ENCODE measurements around the gene UQCC5.

Gene UQCC5

DNA sequence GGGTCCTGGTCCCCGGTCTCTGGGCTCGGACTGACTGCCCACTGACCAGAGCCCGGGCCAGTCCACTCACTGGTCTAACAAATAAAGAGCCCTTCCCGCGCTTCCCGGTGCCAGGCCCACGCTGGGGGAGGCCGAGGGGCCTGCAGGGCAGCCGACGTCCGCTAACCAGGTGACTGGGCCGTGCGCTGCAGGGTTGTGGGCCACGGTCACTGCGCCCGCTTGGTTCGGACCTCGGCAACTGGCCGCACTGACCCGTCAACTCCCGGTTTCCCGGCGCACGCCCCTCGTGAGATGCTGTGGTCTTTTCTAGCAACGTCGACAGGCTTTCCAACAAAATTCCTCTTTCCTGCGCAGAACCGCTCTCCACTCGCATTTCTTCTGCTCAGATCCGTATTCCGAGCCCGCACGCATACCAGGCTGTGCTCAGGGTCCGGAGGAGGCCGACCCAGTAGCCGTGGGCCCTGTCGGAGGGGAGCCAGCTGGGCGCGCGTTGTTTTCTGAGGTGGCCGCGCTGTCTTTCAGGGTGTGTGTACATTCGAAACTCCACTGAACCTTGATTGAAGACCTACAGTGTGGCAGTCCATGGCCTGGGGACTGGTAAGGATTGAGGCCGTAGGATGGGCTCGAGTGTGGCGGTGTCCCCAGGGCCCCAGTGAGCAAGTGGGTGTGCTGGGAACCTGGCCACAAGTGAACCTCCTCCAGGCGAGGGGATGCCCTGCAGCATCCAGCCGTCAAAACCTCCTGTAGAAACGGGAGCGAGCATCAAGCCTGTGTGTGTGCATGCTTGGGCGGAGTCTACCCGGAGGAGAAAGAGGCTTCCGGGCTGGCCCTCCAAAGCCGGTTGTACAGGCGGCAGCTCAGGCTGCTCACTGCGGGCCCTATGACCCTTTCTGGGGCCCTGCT lies 1.9 kb upstream of the UQCC5 start:
- DNase-seq (ENCODE audit: low spot score): no peak

DNA sequence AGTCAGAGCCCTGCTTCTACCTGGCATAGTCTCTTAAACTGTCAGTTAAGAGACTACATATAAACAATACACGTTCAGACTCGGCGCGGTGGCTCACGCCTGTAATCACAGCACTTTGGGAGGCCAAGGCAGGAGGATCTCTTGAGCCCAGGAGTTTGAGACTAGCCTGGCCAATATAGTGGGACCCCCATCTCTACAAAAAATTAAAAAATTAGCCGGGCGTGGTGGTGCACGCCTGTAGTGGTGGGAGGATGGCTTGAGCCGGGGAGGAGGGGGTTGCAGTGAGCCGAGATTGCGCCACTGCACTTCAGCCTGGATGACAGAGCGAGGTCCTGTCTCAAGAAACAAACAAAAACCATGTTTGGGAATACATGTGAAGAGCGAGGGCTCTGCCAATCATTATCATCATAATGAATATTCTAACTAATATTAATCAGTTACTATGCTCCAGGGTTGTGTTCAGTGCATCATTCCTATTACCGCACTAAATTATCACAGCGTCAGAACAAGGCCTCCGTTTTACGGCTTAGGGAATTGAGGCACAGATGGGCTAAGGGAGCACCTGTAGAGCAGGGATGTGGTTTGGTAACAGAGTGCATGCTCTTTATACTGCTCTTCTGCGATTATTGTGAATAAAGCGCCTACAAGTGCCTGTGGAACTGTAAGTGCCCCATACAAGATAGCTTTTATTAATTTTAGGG lies 844 bp upstream of the UQCC5 start:
- DNase-seq (ENCODE audit: low spot score): no peak

DNA sequence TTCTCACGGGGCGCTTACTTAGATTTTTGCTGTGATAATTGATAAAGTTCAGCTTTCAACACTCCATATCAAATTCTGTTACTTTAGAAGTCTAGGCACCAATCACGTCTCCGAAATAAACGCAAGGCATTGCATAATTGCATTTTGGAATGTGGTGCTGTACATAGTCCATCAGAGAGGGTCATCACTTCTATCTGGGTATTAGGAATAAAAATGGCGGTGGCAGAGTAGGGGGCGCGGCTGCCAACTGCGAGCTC lies 365 bp upstream of the UQCC5 start:
- no peak for DNase-seq (ENCODE audit: low spot score)

DNA sequence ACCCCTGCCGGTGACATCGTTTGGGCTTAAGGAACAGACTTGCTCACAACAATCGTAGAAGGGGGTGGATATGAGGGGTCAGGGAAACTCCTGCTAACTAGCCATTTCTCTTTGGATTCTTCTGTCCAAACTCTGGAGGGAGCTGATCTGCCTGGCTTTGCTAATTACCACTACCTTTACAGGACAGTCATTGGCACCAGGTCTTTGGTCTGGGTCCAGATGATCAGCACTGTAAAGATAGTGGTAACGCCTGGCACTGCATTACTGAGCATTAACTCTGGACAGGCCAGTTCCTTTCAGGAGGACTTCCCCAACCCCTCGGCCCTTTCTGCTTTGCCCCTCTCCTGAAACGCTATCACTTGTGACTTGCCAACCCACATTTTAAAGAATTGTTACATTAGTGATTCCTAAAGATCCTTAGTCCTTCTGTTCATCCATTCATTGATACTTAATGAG lies 788 bp downstream of the UQCC5 start:
- no peak for DNase-seq (ENCODE audit: low spot score)

DNA sequence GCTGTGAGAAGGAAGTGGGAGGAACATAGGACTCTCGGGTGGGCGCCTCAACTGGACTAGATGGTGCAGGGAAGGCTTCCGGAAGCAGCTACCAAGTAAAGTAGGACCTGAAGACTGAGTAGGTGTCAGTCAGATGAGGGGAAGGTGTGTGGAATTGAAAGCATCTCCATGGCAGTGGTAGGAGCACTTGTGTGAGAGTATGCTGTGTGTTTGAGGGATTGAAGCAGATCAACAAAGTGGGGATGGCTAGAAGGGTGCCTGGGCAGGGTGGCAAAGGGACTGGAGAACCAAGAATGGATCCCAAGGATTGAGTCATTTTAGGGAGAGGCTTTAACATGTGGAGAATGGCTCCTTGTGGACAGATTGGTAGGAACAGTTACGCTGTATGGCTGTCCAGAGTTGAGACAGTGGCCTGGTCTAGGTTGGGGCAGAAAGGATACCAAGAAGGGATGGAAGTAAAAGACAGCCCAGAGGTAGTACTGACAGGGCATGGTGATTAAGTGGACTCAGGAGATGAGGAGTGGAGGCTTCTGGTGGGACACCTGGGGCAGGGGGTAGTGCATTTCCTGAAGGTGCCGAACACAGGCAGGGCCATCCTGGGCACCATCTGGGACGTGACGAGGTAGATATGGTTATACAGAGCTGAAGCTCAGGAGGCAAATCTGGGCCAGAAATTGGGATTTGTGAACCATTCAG lies 1.5 kb downstream of the UQCC5 start:
- DNase-seq (ENCODE audit: low spot score): no peak

DNA sequence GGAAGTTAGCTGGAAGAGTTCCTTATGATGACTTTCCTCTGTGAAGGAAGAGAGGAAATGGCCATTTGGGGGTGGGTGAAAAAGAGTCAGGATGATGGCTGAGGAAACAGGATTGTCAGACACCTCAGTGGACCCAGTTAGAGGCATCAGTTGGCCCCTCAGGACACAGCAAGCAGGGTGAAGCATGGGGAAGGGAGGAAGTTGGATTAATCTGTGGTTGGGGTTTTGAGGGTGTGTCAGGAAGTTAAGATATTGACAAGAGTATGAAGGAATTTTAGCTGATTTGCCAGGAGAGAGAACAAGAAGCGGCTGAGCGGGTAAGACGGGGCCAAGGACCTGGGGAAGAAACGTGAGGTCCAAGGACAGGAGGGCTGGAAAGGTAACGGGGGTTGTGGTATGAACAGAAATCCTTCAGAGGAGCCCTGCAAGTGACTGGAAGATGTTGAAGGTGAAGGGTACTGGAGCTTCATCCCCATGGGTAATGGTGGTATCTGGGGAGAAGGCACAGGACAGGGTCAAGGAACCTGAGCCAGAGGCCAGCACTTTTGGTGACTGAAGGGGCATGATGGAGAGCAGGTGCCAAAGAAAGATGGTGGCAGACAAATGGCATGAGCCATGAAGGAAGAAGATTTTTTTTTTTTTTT lies 2.7 kb downstream of the UQCC5 start:
- no peak for DNase-seq (ENCODE audit: low spot score)

DNA sequence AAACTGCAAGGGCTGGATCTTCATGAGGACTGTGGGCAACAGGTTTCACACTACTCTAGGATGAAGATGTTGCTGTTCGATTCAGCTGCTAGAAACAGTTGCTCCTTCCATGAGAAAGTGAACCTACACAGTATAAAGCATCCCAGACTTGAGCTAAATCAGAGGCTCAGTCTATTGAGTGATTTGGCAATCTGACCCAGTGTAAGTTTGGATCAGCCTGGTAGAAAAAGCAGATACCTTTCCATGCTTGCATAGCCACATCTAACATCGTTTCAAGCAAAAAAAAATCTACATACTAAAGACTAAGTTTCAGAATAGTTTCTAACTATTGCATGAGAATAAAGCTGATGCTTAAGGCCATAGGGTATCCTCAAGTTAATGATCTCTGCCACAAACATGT lies 4.6 kb downstream of the UQCC5 start:
- no peak for DNase-seq (ENCODE audit: low spot score)

DNA sequence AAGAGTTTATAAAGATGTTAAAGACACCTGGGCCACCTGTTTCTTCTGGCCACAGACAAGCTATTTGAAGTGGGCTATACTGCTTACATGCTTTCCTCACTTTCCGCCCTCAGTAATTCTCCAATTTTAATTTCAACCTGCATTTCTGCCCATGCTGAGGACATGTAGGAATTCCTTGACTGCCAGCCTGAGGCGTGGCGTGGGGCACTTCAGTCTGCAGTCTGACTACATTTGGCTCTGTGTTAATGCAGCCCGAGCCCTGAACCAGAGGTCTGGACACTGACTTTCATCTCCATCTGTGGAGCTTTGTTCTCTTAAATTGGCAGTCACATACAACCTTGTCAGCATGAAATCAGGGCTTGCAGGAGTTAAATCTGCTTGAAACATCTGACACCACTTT lies 8.5 kb downstream of the UQCC5 start:
- DNase-seq (ENCODE audit: low spot score): no peak

DNA sequence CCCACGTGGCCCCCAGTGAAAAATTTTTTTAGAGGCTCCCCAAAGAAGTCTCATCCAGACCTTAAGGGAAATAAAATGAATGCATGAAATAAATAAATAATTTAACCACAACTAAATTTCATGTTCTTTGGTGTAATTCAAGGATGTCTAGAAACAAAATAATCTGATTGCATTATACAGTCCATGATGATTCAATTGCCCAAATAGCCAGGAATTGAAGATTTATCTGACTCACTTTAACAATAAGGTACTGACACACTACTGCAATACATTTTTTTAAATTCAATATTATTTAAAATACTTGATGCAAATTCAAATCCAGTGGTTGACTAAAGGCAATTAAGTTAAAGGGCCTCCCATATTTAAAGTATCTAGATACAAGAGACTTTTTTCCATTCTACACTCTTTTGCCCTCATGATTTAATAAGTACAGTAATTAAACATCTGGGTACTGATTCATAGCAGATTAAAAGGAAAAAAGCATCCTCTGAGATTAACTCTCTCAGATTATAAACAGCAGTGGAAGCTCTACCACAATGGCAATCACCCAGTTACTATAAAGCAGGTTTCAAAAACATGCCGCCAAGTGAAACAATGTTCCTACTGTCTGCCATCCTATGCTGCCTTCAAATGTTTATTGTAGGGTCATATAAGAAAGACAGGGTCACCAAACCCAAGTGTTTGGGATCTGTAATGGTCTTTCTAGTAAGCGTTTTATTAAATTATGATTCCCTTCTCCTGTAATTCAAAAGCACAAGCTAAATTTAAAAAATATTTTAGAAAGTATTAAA lies 9.9 kb downstream of the UQCC5 start:
- DNase-seq (ENCODE audit: low spot score): no peak

DNA sequence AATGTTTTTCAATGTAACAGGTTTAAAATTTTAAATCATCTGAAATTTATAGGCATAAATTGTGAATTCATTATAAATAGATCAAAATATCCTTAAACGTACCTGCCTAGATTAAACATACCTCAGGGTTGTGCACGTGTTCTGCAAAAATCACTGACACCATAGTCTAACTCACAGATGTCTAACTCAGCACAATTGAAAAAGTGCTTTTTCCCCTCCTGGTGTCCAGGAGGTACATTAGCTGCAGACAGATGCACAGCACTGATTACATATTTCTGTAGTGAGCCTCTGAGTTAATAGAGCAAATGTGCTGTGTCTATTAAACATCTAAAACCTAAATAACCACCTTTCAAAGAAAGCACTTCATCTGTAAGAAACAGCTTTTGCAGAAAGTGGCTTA lies 10.7 kb downstream of the UQCC5 start:
- no peak for DNase-seq (ENCODE audit: low spot score)

DNA sequence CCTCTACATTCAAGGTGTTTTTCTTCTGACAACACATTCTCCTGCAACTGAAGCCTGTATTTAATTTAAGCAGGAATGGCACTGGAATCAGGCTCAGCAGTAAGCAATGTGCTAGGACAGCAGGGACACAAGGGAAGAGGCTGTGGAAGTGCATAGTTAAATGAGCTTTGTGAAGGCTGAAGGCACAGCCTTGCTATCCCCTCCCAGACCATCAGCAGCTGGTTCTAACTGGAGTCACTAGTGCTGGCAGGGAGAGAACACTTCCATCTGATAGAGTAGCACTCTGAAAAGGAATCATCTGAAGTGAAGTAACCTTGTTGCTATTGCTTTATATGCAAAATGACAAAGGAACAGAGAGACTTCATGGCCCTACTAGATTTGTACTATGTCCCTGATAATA lies 14.7 kb downstream of the UQCC5 start:
- no peak for DNase-seq (ENCODE audit: low spot score)

DNA sequence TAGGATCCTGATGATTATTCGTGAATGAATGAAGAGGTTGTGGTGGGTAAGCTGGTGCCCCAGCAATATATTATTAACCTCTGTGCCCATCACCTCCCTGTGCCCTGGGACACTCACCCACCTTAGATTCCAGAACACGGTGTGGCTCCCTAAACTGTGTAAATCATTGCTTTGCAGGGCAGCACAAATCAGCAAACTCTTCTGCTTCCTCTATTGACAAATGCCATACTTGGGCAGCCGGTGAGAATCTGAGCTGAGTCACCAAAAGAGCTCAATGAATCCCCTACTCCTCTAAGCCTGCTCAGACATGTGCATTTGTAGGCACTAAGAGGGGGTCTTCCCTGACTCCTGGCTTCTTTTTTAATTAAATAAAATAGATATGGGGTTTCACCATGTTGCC lies 15.7 kb downstream of the UQCC5 start:
- no peak for DNase-seq (ENCODE audit: low spot score)

DNA sequence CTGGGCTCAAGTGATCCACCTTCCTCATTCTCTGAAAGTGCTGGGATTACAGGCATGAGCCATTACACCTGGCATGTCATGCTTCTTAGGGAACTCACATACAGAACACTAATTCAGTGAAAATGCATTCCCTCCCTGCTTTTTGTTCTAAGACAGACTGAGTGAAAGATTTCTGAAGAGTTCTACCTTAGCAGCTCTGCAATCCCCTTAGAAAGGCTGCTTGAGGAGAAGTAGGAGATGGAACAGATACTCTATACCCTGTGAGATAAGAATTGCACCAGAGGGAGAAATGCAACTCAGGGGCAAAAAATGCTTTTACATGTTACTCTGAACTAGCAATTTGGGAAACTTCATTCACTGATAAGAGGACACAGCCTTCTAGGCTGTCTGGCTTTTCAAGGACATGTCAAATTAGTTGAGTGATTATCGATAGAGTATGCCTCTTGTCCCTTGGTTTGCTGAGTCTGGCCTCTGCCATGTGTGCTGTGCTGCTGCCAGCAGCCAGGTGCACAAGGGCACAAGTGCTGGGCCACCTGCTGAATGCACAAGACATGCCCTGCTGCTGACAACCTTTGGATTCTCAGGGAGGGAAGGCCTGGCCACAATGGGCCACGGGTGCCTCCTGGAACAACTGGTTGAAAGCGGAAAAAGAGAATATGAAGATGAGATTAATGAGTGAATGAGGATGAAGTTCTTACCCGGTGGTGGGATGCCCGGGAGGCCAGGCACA lies 17.8 kb downstream of the UQCC5 start:
- DNase-seq (ENCODE audit: low spot score): no peak

DNA sequence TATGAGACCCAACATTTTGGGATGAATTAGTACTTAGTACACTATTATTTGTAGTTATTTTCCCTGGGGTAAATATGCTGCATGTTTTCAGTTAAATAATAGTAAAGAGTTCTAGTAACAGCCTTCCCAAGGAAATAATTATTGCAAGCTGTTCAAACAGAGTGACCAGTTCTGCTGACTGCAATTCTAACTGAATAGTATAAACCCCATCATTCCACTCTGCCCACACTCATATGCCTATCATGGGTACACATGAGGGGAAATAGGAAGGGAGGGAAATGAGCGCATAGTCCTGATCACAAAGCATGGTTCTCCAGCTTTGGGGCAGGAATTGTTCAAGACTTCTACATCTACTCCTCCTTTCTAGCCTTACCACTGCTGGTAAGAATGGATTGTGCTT lies 18.7 kb downstream of the UQCC5 start:
- DNase-seq (ENCODE audit: low spot score): no peak

DNA sequence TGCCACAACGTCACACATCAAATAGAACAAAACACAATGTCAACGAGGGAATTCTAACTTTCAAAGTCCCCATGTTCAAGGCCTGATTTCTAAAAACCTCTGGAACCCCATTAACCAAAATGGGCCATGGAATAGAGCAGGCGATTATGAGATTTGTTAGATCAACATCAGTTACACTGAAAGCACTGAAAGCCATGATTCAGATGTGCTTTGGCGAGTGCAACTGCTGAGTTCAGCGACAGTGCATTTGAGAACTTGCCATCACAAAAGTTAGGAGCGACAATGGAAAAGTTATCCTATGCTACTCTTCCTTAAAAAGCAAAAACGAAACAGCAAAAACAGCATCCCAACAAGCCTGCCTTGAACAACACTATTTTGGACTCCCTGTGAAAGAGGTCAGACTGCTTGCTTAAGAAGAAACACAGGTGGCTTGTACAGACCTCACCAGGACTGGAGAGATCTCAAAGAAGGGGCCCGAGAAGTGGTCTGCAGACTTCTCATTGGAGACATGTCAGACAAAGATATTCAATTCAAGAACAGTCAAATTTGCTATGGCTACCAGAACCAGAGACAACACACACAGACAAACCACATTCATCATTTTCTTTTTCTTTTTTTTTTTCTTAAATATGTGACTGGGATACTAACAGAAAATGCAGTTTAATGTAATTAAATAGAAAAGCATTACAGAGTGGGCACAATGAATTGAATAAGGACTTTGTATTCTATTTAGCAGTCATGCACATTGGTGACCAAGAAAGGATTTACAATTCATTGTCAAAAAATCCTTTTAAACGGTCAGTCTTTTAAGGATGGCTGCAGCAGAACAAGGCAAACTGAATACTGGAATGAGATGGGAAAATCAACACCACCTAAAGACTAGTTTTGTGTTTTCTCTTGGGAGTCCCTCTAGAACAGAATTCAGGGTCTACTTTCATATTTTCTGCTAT lies 20.9 kb downstream of the UQCC5 start:
- no peak for DNase-seq (ENCODE audit: low spot score)

DNA sequence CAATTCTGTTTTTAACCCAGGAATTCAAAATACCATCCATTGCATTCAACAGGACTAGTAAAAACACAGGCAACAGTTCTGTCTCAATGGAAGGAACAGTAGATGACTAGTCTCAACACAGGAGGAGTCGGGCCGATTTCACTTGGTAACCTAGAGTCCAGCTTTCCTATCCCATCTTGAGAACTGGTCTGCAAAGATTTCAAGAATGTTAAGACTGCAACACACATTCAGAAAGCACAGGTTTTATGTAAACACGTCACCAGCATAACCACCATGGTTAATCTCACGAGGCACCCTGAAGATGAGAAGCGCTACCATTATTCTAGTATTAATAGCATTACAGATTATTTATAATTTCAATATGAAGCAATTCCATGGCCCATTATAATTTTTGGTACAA lies 22.0 kb downstream of the UQCC5 start:
- DNase-seq (ENCODE audit: low spot score): no peak

DNA sequence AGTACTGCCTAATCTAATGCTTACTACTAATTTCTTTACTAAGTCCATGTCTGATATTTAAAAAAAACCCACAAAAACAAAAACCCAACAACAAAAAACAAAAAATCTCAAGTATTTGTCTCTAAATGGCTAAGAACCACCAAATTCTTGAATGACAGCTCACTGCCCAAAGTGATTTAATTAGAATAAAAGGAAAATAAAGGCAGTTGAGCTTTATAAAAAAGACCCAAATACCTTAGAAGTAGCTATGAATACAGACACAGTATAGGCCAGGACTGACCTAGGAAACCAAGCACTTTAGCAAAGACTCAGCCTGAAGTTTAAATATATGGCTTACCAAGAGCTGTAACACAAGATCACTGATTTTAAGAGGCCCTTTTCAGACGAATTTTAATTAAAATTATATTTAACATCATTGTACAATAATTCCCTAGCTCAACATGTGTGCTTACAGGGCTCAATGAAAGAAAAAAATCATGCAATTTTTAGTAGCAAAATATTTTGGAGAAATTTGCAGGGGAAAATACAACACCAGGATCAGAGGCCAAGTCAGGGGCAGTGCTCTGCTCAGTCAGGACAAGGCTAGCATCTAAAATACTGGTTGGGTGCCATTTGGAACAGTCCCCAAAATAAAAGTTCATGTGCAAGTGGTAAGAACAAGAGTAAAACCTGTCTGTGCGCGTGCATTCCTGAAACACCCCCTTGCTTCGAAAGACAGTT lies 24.8 kb downstream of the UQCC5 start:
- no peak for DNase-seq (ENCODE audit: low spot score)

DNA sequence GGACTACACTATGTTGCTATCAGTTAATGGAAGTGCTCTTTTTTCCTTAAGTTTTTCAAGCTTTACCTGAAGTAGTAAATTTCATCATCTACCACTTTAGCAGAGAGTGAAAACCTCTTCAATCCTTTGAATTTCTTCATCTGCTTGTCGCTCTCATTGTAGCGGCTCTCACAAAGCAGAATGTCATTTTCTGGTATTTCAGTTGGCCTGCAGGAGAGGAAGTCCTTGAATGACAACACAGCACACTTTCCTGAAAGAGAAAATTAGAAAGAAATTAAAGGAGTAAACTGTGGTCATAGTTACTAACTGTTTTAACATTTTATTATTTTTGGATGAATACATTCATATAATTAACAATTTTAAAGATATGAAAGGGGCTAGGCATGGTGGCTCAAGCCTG lies 27.6 kb downstream of the UQCC5 start:
- DNase-seq (ENCODE audit: low spot score): no peak

DNA sequence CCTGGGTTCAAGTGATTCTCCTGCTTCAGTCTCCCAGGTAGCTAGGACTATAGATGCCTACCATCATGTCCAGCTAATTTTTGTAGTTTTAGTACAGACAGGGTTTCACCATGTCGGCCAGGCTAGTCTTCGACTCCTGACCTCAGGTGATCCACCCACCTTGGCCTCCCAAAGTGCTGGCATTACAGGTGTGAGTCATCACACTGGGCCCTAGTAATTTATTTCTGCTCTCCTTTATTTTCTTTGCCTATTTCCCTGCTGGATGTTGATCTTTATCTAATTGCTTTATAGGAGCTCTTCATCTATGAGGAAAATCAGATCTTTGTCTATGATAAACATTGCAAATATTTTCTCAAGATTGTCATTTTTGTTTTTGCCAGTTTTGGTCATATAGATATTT lies 31.7 kb downstream of the UQCC5 start:
- DNase-seq (ENCODE audit: low spot score): no peak

Data from CD4-positive, alpha-beta T cell treated with Interleukin-6 at 100 ng/mL for 8 hours (primary cell).